RKO (cell line): ENCODE data around the gene TNS1.
A peak's percentile ranks its signal among the peaks of the same experiment; 100 is the strongest.

Experiments used
- DNase-seq: peaks from one replicate; pipeline ENCODE4 v3.0.0-alpha.2; 2016; ENCODE audit warnings: low spot score

The TNS1 gene

GRCh38 chr2:217942731-217943335, 60.0 kb downstream of the TNS1 start:
- no peak for DNase-seq

- no peak for DNase-seq
Observed at GRCh38 chr2:217941886-217942728, 60.7 kb downstream of the TNS1 start.

DNA sequence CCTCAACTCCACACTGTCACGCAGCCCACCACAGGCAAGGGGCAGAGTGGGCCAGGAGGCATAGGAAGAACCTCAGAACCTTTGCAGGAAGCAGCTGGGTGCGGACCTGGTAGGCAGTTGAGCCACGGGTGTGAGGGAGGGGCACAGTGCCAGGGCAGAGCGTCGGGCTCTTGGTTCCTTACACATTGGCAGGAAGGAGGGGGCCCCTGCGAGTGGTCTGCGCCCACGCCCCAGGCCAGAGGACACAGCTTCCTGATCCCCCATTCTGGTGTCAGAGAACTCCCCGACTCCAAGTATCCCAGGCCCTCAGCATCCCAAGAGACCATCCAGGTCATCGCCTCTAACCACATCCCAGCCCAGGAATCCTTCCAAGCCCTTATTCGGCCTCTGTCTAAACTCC, 61.5 kb downstream of the TNS1 start:
- no peak for DNase-seq

DNA sequence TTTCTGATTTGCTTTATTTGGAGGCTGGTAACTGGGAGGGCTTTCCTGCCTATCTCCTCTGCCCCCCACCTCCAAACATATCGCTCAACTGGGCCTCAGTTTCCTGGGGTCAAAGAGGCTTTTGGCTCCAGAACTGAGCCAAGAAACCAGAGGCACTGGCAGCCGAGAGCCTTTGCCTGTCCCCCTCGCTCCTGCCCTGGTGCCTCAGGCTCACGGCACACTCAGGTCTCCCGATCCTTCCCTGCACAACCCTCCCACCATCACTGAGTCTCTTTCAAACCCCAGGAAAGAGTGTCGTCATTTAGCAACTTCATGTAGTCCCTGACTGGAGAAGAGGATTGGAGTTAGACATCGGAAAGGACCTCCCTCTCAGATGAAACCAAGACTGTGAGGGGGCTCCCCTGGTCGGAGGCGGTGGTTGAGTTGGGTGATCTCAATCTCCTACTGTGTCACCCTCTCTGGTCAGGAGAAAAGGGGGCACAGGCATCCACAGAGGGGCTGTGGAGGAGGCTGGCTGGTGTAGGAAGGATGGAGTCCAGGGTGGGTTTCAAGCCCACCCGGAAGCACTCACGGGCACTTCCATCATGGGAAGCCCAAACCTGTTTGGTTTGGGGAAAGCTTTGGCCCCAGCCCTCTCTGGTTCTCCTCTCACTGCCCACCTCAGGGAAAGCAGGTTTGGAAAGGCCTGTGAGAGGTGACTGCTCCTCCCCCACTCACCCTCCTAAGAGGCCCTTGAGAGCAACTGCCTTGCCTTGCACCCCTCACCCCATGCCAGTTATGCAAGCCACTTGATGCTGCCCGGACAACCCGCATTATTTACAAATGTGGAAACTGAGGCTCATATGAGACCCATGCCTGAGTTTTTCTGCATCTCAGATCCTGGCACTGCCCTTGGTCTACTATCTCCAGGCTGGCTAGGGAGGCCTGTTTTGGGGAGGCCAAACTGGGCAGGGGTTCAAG, 62.3 kb downstream of the TNS1 start:
- no peak for DNase-seq

DNA sequence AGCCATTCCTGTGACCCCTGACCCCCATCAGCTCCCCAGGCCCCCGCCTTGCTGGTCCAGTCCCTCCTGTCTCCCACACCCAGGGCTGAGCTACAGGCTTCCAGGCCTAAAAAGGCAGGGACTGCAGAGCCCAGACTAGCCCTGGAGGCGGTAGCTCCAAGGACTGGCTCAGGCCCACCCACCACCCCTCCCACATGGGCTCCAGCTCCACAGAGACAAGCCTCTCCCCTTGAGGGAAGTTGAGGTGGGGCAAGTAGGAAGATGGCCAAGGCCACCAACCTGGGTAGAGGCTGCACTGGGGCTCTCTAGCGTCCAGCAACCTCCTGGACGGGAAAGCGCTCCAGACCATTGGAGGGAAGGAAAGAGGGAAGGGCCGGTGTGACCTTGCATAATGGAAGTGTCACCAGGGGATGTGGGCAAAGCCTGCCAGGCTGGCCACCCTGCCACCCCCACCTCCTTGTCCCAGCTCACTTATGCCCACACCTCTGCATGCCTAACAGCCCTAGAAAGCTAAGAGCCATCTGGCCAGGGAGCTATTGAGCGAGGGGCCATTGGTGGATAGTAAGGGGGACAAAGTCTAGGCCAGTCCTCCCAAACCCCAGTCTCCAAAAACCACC, 63.1 kb downstream of the TNS1 start:
- no peak for DNase-seq

GRCh38 chr2:217939220-217939619, 63.6 kb downstream of the TNS1 start:
- DNase-seq: no peak

DNA sequence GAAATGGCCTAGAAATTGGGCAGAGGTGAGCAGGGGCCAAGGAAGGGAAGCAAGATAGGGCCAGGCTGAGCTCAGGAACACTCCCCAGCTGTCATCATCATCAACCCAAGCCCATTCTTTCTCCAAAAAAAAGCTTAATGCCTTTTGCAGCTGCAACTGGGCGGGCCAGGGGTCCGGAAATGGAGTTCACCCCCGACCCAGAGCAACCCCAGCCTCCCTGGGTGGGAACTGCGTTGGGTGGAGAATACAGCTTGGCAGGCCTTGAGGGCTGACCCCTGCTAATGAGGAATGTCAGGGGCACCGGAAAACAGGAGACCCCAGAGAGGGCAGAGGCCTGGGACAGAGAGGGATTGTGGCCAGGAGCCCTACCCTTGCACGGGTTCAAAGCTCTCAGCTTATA, 64.8 kb downstream of the TNS1 start:
- DNase-seq: no peak

GRCh38 chr2:217937446-217937845, 65.3 kb downstream of the TNS1 start:
- no peak for DNase-seq

DNA sequence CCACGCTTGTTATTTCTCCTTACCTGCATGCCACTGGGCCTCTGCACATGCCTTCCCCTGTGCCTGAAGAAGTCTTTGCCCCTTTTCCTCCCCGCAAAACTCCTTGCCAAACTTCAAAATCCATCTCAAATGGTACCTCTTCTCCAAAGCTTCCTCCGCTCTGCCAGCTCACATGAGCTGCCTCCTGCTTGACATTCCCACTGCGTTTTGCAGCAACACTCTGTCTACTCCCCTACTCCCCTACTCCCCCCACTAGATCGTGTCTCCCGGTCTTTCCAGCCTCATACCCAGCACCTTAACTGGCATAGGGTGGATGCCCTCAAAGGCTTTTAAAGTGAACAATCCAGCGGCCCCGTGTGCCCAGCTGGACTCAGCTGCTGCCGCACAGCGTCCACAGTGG, 65.8 kb downstream of the TNS1 start:
- no peak for DNase-seq

DNA sequence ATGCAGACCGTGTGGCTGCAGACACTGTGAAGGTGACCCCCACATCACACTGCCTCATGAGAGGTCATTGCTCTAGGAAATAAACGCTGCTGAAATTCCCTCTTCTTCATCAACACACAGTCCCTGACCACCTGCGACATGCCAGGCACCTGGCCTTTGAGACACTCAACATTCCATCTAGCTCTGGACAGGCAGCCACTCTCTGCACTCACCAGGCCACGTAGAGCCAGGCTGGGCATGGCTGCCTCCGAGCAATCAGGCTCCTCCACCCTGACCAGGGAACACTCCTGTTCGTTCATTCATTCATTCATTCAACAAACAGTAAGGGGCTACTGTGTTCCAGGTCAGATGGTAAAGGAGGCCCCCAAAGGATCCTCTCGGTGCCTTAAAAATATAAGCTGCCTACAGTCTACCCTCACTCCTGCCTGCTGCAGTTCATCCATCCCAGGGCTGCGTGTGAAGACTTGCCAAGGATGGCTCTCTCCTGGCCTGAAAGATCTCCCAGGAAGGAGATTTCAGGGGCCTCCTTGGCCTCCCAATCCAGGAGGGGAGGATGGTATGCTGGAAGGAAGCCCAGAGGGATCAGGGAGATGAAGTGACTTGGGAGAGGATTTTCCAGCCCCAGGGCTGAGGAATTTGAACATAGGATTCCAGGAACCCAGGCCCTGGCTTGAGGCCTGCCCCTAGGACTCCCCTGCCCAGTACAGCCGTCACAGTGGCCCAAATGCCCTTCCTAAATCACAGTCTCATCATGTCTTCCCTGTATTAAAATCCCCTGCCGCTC, 66.7 kb downstream of the TNS1 start:
- DNase-seq: no peak

DNA sequence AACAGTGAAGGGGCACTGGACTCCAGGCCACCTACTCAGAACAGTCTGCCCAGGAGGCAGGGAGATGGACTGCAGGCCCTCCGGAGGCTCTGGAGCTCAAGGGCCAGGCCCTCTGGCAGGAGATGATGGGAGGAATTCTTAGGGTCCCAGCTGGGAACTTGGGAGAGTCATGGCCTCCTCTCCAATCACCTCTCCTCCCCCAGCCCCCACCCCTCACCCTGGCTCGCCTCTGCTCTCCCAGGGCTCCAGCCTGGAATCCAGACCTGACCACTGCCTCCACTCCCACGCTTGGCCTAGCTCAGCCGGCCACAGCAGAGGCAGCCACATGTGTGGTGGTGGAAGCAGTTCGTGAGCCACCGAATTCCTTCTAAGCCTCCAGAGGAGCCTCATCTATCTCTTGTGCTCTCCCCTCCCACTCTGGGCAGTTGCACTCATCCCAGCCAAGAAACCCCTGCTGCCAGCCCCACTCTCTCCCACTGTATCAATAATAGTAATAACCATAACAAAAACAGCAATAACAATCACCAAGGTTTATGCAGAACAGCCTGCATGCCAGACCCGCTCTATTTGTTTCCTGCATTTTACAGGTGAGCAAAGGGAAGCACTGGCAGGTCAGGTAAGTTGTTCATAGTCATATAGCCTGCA, 67.4 kb downstream of the TNS1 start:
- DNase-seq: no peak

DNA sequence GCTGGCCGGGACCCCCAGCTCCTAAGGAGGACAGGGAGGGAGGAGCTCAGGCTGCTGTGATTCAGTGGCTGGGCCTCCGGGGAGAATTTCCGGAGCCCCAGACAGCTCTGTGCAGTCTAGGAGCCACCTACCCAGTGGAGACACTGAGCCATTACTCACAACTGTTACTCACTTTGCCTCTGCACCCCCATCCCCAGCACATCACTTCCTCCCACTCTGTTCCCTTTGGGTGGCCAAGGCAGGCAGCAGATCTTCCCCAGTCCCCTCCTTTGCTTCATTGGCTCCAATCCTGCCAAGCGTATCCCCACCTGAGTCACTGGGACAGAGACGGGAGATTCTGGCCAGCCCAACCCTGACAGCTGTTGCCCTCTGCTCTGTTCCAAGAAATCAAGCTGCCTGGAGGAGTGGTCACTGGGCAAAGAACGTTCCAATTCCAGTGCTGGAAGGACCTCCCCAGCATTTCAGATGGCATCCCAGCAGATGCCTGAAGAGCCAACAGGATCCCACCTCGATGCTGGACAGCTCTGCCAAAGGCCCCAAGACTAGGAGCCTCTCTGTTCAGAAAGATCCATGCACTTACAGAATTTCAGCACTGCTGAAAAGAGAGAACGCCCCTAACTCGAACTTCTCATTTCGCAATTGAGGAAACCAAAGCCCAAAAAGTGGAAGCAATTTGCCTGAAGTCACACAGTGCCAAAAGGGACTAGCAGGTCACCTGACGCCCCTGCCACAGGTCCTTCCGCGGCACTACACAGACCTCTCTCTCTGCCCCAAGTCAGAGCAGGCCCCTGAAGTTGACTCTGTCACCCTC, 68.3 kb downstream of the TNS1 start:
- peak; percentile 74 for DNase-seq

DNA sequence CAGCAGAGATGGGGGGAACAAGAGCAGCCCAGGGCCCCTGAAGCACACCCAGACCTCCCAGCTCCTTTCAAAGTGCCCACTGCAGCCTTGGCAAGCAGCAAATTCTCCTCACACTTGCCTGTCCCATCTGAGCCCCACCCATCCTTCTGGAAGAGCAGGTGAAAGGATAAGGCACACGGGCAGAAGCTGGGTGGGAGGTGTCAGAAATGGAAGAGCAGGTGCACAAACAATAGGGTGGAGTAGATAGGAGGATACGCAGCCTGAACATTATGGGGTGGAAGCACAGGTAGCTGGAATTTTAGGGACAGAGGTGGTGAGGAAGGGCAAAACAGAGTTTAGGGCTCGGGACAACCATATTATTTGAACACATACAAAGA, 69.2 kb downstream of the TNS1 start:
- DNase-seq: no peak

- no peak for DNase-seq
Observed at GRCh38 chr2:217932803-217933616, 69.8 kb downstream of the TNS1 start.

DNA sequence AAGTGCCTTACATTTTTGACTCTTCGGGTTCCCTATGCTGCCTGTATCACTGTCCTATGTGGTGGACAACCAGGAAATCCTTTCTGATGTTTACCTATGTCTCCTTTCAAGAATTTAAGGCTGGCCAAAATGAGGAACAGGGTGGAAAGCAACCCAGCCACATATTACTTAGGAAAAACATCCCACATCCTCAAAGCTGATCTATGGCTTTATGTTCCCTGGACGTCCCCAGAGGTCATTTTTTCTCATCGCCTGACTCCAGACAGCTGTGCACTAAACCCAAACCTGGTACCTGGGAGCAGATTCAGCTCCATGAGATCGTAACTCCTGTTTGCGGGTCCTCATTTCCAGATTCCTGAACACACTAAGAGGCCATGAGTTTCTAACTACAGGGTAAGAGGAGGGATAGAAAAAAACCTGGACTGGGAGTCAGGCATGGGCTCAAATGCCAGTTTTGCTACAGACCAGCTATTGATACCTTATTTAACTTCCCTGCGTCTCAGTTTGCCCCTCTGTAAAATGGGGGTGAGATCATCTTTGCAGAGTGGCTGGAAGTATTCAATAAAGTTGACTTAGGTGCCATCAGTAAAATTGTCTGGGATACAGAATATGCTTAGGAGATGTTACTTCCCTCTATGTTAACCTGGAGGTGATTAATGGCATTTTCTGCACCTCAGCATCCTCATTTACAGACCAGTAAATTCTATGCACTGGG, 70.8 kb downstream of the TNS1 start:
- no peak for DNase-seq

GRCh38 chr2:217930761-217931563, 71.8 kb downstream of the TNS1 start:
- DNase-seq: no peak
